SK-N-SH (cell line): ENCODE results near the gene PITX1. TPM values are rescaled to one million over a fixed set of nuclear protein-coding genes. Genes with fewer than 3 reads are reported as not detected.

ENCODE experiments used
- CTCF ChIA-PET: fragments of 300-600, 350-600 bp; formaldehyde crosslinking; extraction: SDS; loops from one replicate; lab custom pipeline; 2021; lab: Yijun Ruan, JAX
- POLR2A ChIA-PET: fragments of 350-600 bp; sonication (Branson Sonifier 250); formaldehyde crosslinking; extraction: SDS; loops from one replicate; lab custom pipeline; 2020; ENCODE audit warnings: antibody characterized with exemption, inconsistent platforms; lab: Yijun Ruan, JAX
- DNase-seq: peaks from one replicate; pipeline ENCODE4 v3.0.0; 2012
- H2AFZ ChIP-seq: fragments of 200-600 bp; sonication (generic); 2 replicates; pipeline ENCODE4 v1.8.1; 2016; ENCODE audit warnings: antibody characterized with exemption, mild to moderate bottlenecking, low read depth
- H3F3A ChIP-seq: fragments of 200-600 bp; sonication (generic); replicated peaks from 2 replicates; pipeline ENCODE3; 2016; ENCODE audit warnings: antibody characterized with exemption, mild to moderate bottlenecking; ENCODE audit not compliant: insufficient read depth
- H3K27ac ChIP-seq, 2 experiments: fragments of 200-500 bp in 1 of 2; fragments of 200-600 bp in 1 of 2; sonication (Bioruptor generic) in 1 of 2; sonication (generic), shearing (Covaris generic) in 1 of 2; 2 replicates each; pipeline versions ENCODE4 v1.5.1 to v1.6.1; 2014 to 2016; ENCODE audit warnings: low read depth in 2 of 2, inconsistent platforms in 1 of 2, low read length in 1 of 2, mild to moderate bottlenecking in 1 of 2, mixed read lengths in 1 of 2
- H3K27me3 ChIP-seq: fragments of 200-600 bp; sonication (generic), shearing (Covaris generic); 2 replicates; pipeline ENCODE4 v1.6.1; 2016; ENCODE audit warnings: mixed run types; ENCODE audit not compliant: insufficient read depth
- H3K36me3 ChIP-seq, 2 experiments: fragments of 200-500 bp in 1 of 2; fragments of 200-600 bp in 1 of 2; sonication (Bioruptor generic) in 1 of 2; sonication (generic) in 1 of 2; replicated peaks in 1 of 2; 2 replicates each; pipeline versions ENCODE3 to v1.5.1; 2014 to 2016; ENCODE audit warnings: low read length in 1 of 2, mild to moderate bottlenecking in 1 of 2; ENCODE audit not compliant: insufficient read depth in 2 of 2, control insufficient read depth in 1 of 2
- H3K4me1 ChIP-seq, 2 experiments: fragments of 200-500 bp in 1 of 2; fragments of 200-600 bp in 1 of 2; sonication (Bioruptor generic) in 1 of 2; sonication (generic), shearing (Covaris generic) in 1 of 2; 2 replicates each; pipeline versions ENCODE4 v1.5.1 to v1.6.1; 2014 to 2016; ENCODE audit warnings: low read depth in 1 of 2, low read length in 1 of 2, mixed run types in 1 of 2; ENCODE audit not compliant: insufficient read depth in 2 of 2, control insufficient read depth in 1 of 2
- H3K4me2 ChIP-seq: fragments of 200-600 bp; sonication (generic), shearing (Covaris generic); 2 replicates; pipeline ENCODE4 v1.6.1; 2017; ENCODE audit warnings: mixed run types
- H3K4me3 ChIP-seq, 2 experiments: fragments of 200-500 bp in 1 of 2; fragments of 200-600 bp in 1 of 2; sonication (Bioruptor generic) in 1 of 2; sonication (generic), shearing (Covaris generic) in 1 of 2; 2 replicates each; pipeline versions ENCODE4 v1.5.1 to v1.8.1; 2014 to 2016; ENCODE audit warnings: low read depth in 2 of 2, inconsistent platforms in 1 of 2, low read length in 1 of 2, mild to moderate bottlenecking in 1 of 2, mixed read lengths in 1 of 2, moderate library complexity in 1 of 2
- H3K79me2 ChIP-seq: fragments of 200-600 bp; sonication (generic); 2 replicates; pipeline ENCODE4 v1.8.1; 2017; ENCODE audit warnings: mild to moderate bottlenecking; ENCODE audit not compliant: insufficient read depth
- H3K9ac ChIP-seq: fragments of 200-600 bp; sonication (generic); 2 replicates; pipeline ENCODE4 v1.6.1; 2017; ENCODE audit warnings: mixed run types
- H3K9me2 ChIP-seq: fragments of 200-600 bp; sonication (generic); 2 replicates; pipeline ENCODE4 v1.6.1; 2017; ENCODE audit warnings: mixed run types
- H3K9me3 ChIP-seq: fragments of 200-600 bp; sonication (generic); 2 replicates; pipeline ENCODE4 v1.6.1; 2017; ENCODE audit warnings: mixed run types, mild to moderate bottlenecking, moderate library complexity
- H4K20me1 ChIP-seq: fragments of 200-600 bp; sonication (generic); 2 replicates; pipeline ENCODE4 v1.6.1; 2017; ENCODE audit warnings: mild to moderate bottlenecking, mixed run types; ENCODE audit not compliant: insufficient read depth
- CHD2 ChIP-seq: fragments of 150-350 bp; IDR thresholded peaks from 2 replicates; pipeline ENCODE4 v1.6.1; 2018; ENCODE audit warnings: low read length; ENCODE audit not compliant: partially characterized antibody
- ELF1 ChIP-seq: IDR thresholded peaks from 2 replicates; pipeline ENCODE4 v1.4.0; 2012
- EP300 ChIP-seq, 2 experiments: IDR thresholded peaks; 2 replicates each; pipeline versions ENCODE4 v1.4.0 to v1.6.1; 2012; ENCODE audit warnings: borderline replicate concordance in 1 of 2, low read depth in 1 of 2, low read length in 1 of 2
- EZH2phosphoT487 ChIP-seq: fragments of 200-600 bp; sonication (generic); IDR thresholded peaks from 2 replicates; pipeline ENCODE4 v1.6.1; 2017; ENCODE audit warnings: low read depth, mixed run types, mild to moderate bottlenecking, antibody characterized with exemption, moderate library complexity, borderline replicate concordance
- FOXJ3 ChIP-seq: sonication (generic); formaldehyde crosslinking; IDR thresholded peaks from 2 replicates; pipeline ENCODE4 v1.5.1; 2020; ENCODE audit warnings: mild to moderate bottlenecking, missing genetic modification reagents
- FOXM1 ChIP-seq: IDR thresholded peaks from 2 replicates; pipeline ENCODE4 v1.4.0; 2012; ENCODE audit warnings: low read depth, mild to moderate bottlenecking
- GATA2 ChIP-seq: sonication (generic); formaldehyde crosslinking; IDR thresholded peaks from 2 replicates; pipeline ENCODE4 v1.5.0; 2020; ENCODE audit warnings: mild to moderate bottlenecking, missing genetic modification reagents
- JUND ChIP-seq: IDR thresholded peaks from 2 replicates; pipeline ENCODE4 v1.4.0; 2012
- NFIC ChIP-seq: IDR thresholded peaks from 2 replicates; pipeline ENCODE4 v1.4.0; 2012; ENCODE audit warnings: borderline replicate concordance
- RAD21 ChIP-seq: IDR thresholded peaks from 2 replicates; pipeline ENCODE4 v1.6.1; 2012; ENCODE audit warnings: mild to moderate bottlenecking, low read length
- RXRA ChIP-seq: IDR thresholded peaks from 2 replicates; pipeline ENCODE4 v1.4.0; 2012; ENCODE audit warnings: low read depth, mild to moderate bottlenecking, borderline replicate concordance
- SIN3A ChIP-seq: IDR thresholded peaks from 2 replicates; pipeline ENCODE4 v1.6.1; 2012; ENCODE audit warnings: low read depth, mild to moderate bottlenecking, low read length, moderate library complexity, borderline replicate concordance
- SMC3 ChIP-seq: IDR thresholded peaks from 2 replicates; pipeline ENCODE4 v1.6.1; 2012; ENCODE audit warnings: low read depth, low read length, improper control_type of control experiment
- TCF12 ChIP-seq: IDR thresholded peaks from 2 replicates; pipeline ENCODE4 v1.4.0; 2012
- TEAD4 ChIP-seq: IDR thresholded peaks from 2 replicates; pipeline ENCODE4 v1.4.0; 2012; ENCODE audit warnings: mild to moderate bottlenecking, borderline replicate concordance; ENCODE audit not compliant: insufficient read depth
- YY1 ChIP-seq: IDR thresholded peaks from 2 replicates; pipeline ENCODE4 v1.4.0; 2012; ENCODE audit warnings: low read depth, mild to moderate bottlenecking
- WGBS: methylation state at CpG from one replicate; pipeline ENCODE4 v1.1.6; 2017; ENCODE audit warnings: low lambda C conversion rate; 5-methylcytosine and 5-hydroxymethylcytosine counted together
- polyA plus RNA-seq, 3 experiments: library from polyadenylated mRNA; depleted of rRNA; stranded (reverse); fragments of >200 nt; gene quantifications; 2 replicates each; pipeline ENCODE4 v1.2.3, GENCODE V29; 2012
- TF ChIP-seq, protein P1 (sequence below): IDR thresholded peaks from 2 replicates; pipeline ENCODE4; 2012
- TF ChIP-seq, protein P2 (sequence below): fragments of 200-600 bp; sonication (generic); IDR thresholded peaks from 2 replicates; pipeline ENCODE4 v1.6.1; 2017; ENCODE audit warnings: antibody characterized with exemption, mild to moderate bottlenecking, moderate library complexity

The PITX1 gene
- polyA plus RNA-seq, 1 of the 3 experiments (the other 2 are of a cell fraction): not detected

DNA sequence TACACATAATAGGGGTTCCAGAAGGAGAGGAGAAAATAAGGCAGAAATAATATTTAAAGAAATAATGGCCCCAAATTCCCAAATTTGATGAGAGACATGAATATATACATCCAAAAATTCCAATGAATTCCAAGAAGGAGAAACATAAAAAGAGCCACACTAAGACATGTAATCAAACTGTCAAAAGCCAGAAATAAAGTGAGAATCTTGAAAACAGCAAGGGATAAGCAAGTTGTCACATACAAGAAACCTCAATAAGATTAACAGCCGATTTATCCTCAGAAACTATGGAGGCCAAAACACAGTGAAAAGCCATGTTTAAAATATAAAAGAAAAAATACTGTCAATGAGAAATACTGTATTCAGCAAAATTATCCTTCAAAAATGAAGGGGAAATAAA lies 51.8 kb downstream of the PITX1 start:
- Histone ChIP-seq H3K27ac (no peak overlapping the region), H3K9me2 (no peaks in the 10 kb centered on the region), H3K36me3 (peaks cover 0 to 3% of the 10 kb centered on the region in 2 experiments), H3K9me3 (peaks cover 9% of the 10 kb centered on the region; the same call in 1 of the 2 replicates), H3K27me3 (no peaks in the 10 kb centered on the region), H3K79me2 (no peaks in the 10 kb centered on the region), H3F3A (no peaks in the 10 kb centered on the region), H3K9ac (no peak overlapping the region), H4K20me1 (no peaks in the 10 kb centered on the region), H2AFZ (no peak overlapping the region), H3K4me2 (no peak overlapping the region), H3K4me1 (no peaks in the 10 kb centered on the region), H3K4me3 (no peak overlapping the region)
- DNase-seq: no peak
- WGBS: 81% methylated on average over 1 of the region's 1 CpG
- CTCF ChIA-PET: interaction anchor here (0.7 kb wide), 1 partner anchor 147 kb away, joined by 3 read pairs; no protein-coding TSS in a partner anchor
- TF ChIP-seq TCF12 (no peak), SIN3A (no peak), EP300 (IDR thresholded peaks at IDR 0.05; ENCODE audit: borderline replicate concordance in 1 of 2, low read depth in 1 of 2, low read length in 1 of 2) (no peak), RAD21 (no peak), CHD2 (no peak), TEAD4 (no peak), YY1 (no peak), GATA2 (CRISPR knock-in tag) (no peak), ELF1 (no peak), RXRA (no peak), NFIC (no peak), SMC3 (no peak), FOXJ3 (no peak), FOXM1 (no peak), JUND (no peak)
- TF ChIP-seq, protein P1, sequence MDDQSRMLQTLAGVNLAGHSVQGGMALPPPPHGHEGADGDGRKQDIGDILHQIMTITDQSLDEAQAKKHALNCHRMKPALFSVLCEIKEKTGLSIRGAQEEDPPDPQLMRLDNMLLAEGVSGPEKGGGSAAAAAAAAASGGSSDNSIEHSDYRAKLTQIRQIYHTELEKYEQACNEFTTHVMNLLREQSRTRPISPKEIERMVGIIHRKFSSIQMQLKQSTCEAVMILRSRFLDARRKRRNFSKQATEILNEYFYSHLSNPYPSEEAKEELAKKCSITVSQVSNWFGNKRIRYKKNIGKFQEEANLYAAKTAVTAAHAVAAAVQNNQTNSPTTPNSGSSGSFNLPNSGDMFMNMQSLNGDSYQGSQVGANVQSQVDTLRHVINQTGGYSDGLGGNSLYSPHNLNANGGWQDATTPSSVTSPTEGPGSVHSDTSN: no peak
- TF ChIP-seq, protein P2, sequence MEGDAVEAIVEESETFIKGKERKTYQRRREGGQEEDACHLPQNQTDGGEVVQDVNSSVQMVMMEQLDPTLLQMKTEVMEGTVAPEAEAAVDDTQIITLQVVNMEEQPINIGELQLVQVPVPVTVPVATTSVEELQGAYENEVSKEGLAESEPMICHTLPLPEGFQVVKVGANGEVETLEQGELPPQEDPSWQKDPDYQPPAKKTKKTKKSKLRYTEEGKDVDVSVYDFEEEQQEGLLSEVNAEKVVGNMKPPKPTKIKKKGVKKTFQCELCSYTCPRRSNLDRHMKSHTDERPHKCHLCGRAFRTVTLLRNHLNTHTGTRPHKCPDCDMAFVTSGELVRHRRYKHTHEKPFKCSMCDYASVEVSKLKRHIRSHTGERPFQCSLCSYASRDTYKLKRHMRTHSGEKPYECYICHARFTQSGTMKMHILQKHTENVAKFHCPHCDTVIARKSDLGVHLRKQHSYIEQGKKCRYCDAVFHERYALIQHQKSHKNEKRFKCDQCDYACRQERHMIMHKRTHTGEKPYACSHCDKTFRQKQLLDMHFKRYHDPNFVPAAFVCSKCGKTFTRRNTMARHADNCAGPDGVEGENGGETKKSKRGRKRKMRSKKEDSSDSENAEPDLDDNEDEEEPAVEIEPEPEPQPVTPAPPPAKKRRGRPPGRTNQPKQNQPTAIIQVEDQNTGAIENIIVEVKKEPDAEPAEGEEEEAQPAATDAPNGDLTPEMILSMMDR: no peak
- POLR2A ChIA-PET: no interaction called here

DNA sequence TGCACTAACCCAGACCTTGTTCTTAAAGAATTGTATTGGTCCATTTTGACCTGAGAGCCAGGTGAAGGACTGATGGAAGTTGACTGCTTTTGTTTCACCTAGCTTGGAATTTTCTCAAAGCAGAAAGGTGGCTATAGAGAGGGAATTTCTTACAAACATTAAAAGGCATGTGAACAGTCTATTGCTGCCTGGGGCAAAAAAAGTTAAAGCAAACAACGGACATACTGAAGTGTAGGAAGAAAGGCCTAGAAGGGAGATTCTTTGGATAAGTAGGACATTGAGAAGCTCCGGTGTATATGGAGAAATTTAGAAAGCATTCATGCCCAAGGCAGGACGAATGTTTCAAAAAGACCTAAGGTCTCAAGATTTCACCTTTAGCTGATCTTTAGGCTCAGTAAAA lies 54.6 kb downstream of the PITX1 start:
- no peaks in the 10 kb centered on the region for H3K79me2 ChIP-seq
- H3K9me2 ChIP-seq: no peaks in the 10 kb centered on the region
- ChIA-PET POLR2A (no interaction called here), CTCF (interaction anchor here (0.9 to 1.3 kb wide), 2 partner anchors 10 to 17 kb away, joined by 3 to 4 read pairs; no protein-coding TSS in a partner anchor)
- no peaks in the 10 kb centered on the region for H3F3A ChIP-seq
- DNase-seq: no peak
- no peak overlapping the region for H2AFZ ChIP-seq
- H3K36me3 ChIP-seq: peaks cover 0 to 3% of the 10 kb centered on the region in 2 experiments
- no peak overlapping the region for H3K9ac ChIP-seq
- H3K9me3 ChIP-seq: peaks cover 9% of the 10 kb centered on the region; the same call in 1 of the 2 replicates
- no peak overlapping the region for H3K4me3 ChIP-seq
- no peaks in the 10 kb centered on the region for H3K27me3 ChIP-seq
- no peaks in the 10 kb centered on the region for H3K4me1 ChIP-seq
- H4K20me1 ChIP-seq: no peaks in the 10 kb centered on the region
- H3K27ac ChIP-seq: no peak overlapping the region
- H3K4me2 ChIP-seq: no peak overlapping the region
- TF ChIP-seq EZH2phosphoT487: no peak
- TF ChIP-seq FOXJ3: no peak
- no peak for TF ChIP-seq RAD21
- WGBS: 68% methylated on average over 3 of the region's 3 CpGs

Other genes with a start within 250 kb of the PITX1 start
- 21.8 and 34.3 TPM in 2 replicates for gene C5orf24, start 188.3 kb downstream of the PITX1 start, polyA plus RNA-seq (2012; rRNA removed)
- gene TXNDC15, start 159.9 kb downstream of the PITX1 start, polyA plus RNA-seq (2012; rRNA removed): 93.9 and 112 TPM in 2 replicates
- gene PCBD2, start 129.1 kb downstream of the PITX1 start, polyA plus RNA-seq (2012; rRNA removed): 5.1 and 6.2 TPM in 2 replicates
- gene CATSPER3, start 66.3 kb downstream of the PITX1 start, polyA plus RNA-seq (2012; rRNA removed): 0.26 and 0.37 TPM in 2 replicates